CD4-positive, alpha-beta T cell treated with Interleukin-4 for 1 hour (primary cell): ENCODE measurements around the gene RPL39L.
"Not testable (repeated sequence)": the region's sequence is repeated elsewhere in the genome, so short reads cannot be mapped to it uniquely, and the experiment has no call there.

ENCODE experiments used
- DNase-seq, 2 donors: peaks; one replicate each; pipeline ENCODE4 v3.0.0-alpha.2; 2020 to 2022

The RPL39L gene

GRCh38 chr3:187139126-187139894, at the start of gene RPL39L:
TSS of gene RPL39L (minus strand) at chr3:187139496. CDS start at chr3:187121300, 18,196 bp downstream.
- DNase-seq, result peak; percentile 93 to 94

DNA sequence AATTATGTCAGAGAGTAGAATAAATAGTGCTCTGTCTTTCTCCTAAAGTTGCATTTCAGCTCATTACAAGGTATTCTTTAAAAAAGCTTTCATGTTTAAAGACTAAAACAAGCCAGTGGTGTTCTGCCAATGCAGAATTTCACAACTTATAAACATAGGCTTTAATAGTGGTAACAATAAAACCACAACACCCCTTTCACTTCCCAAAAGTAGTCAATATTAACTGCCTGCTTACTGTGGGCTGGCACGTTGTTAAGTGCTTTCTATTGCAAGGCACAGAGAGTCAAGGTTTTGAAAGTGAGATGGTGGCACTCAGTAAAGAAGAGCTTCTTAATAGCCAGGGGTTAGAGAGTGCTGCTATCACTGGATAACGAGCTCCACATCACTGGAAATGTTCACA, 49.6 kb upstream of the RPL39L start:
- DNase-seq, result no peak

DNA sequence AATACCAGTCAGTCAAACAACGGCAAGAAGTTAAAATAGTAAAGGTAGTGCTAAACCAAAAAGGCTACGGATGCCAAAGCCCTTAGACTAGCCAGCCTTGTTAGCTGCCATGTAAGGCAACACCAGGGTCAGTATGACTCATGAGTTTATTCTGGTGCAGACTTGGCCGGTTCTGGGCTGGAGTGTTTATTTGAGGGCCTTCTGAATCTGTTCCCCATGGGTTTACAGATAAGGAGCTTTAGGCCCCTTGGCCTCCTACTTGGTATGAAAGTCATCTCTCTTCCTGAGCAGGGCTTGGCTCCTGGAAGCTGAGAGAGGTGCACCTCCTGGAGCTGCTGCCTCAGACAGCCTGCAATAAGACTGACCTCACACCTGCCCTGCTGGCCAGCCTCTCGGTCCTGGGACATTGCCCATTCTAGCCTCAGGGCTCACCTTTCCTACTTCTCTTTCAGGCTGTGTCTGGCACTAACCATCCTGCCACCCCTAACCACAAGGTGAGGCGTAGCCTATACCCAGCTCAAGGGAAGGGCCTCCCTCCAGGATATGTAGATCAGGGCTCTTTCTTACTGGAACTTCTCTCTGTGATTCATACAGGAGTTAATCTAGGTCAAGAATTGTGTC, 47.6 kb upstream of the RPL39L start:
- DNase-seq, result no peak

DNA sequence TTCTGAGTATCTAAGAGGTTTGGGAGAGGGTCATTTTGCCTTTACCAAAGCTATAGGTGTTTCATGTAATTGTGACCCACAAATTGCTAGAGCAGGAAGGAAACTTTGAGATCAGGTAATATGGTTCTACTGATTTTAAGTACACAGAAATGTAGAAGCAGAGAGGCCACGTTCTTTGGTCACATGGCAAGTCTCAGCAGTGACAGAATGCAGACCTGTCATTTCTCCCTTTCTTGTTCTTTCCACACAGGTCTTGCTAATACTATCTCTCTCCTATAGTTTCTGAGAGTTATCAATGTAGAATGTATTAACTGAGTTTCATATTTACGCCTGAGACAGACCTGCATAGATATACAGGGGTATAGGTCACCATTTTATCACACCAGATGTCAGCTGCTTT, 47.1 kb upstream of the RPL39L start:
- no peak for DNase-seq

DNA sequence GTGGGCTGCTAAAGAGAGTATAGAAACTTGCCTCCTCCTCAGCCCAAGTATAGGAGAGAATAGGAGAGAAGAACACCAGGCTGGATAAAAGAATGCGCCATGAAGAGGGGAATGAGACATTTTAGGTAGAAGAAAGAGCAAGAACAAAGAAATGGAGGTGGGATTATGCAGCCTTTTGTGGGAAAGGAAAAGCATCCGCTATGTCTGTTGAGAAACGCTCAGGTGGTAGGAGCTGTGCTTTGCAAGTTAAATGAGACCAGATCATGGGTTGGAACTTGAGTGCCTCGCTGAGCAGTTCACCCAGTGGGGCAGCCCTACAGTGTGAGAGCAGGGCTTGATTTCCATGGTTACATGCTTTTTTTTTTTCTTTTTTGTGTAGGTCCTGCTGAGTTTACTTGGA, 46.5 kb upstream of the RPL39L start:
- no peak for DNase-seq

- no peak for DNase-seq
Measured at GRCh38 chr3:187183903-187184302, 44.6 kb upstream of the RPL39L start.

DNA sequence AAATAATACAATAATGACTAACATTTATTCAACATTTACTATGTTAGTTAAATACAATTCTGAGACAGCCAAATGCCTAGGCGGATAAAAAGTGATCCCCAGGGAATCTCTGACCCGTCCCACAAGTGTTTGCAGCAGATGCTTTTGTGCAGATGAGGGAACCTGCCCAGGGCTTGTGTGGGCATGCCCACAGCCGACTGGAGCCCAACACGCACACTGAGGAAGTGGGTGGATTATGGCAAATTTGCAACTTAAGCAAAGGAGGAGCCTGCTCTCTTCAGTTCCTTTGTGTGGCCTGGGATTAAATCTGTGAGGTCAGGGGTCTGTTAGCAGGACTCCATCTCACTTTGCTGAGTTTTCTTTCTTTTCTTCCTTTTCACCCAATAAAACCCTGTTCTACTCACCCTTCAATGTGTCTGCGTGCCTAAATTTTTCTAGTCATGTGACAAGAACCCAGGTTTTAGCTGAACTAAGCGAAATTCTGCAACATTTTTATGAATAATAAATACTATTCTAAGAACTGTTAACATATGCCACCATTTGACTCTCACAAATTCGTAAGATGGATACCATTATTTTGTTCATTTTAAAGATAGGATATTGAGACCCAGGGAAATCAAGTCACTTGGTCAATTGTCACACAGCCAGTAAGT, 44.0 kb upstream of the RPL39L start:
- DNase-seq, result no peak

- no peak for DNase-seq
Measured at GRCh38 chr3:187181454-187182170, 42.3 kb upstream of the RPL39L start.

DNA sequence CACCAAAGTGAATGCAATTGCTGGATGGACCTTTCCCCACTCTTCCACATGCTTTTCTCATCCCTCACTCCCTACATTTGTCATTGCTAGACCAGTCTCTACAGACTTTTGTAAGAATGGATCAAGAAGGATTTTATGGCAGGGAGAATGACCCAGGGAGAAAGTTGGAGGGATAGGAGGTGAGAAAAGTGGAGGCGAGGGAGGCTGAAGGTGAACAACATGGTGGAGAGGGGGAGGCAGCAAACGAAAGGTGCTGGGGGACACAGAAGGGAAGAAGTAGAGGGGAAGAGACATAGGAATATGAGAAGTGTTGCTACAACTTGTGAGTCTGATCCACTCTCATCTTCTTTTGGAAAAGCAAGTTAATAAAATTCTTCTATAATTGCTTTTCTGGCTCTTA, 33.6 kb upstream of the RPL39L start:
- DNase-seq, result no peak

DNA sequence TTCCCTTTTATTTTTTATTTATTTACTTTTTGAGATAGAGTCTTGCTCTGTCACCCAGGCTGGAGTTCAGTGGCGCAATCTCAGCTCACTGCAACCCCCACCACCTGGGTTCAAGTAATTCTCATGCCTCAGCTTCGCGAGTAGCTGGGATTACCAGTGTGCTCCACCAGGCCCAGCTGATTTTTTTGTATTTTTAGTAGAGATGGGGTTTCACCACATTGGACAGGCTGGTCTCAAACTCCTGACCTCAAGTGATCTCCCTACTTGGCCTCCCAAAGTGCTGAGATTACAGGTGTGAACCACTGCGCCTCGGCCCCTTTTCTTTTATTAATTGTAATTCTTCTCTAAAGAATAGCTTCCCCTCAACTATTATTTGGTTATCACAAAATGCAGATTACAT, 31.6 kb upstream of the RPL39L start:
- DNase-seq, result not testable (repeated sequence)

GRCh38 chr3:187169231-187169960, 30.1 kb upstream of the RPL39L start:
- DNase-seq, result no peak

- no peak for DNase-seq
Measured at GRCh38 chr3:187167777-187168176, 28.5 kb upstream of the RPL39L start.

DNA sequence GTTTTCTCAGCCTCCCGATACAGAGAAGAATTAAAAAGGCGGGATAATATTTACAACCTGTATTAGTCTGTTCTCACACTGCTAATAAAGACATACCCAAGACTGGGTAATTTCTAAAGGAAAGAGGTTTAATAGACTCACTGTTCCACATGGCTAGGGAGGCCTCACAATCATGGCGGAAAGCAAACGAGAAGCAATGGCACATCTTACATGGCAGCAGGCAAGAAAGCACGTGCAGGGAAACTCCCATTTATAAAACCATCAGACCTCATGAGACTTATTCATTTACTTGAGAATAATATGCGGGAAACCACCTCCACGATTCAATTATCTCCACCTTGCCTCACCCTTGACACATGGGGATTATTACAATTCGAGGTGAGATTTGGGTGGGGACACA, 27.5 kb upstream of the RPL39L start:
- DNase-seq, result no peak

GRCh38 chr3:187165144-187165543, 25.8 kb upstream of the RPL39L start:
- DNase-seq, result peak; percentile 32 to 77

- DNase-seq, result no peak
Measured at GRCh38 chr3:187162265-187162953, 23.1 kb upstream of the RPL39L start.

DNA sequence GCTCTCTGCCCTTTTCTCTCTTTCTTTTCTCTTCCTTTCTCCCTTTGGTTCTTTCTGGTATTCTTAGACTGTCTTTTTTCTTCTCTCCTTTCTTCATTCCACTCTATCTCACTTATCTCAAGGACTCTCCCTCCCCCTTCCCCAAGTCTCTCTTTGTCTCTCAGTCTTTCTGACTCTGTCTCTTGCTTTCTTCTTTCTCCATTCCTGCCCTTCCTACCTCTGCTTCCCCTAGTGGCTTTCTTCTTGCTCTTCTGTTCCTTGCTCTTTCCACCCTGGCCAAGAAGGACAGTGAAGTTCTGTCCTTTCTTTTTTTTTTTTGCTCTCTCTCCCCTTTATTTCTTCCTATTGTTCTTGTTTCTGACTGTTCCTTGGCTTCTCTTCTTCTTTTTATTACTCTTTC, 22.3 kb upstream of the RPL39L start:
- DNase-seq, result no peak

DNA sequence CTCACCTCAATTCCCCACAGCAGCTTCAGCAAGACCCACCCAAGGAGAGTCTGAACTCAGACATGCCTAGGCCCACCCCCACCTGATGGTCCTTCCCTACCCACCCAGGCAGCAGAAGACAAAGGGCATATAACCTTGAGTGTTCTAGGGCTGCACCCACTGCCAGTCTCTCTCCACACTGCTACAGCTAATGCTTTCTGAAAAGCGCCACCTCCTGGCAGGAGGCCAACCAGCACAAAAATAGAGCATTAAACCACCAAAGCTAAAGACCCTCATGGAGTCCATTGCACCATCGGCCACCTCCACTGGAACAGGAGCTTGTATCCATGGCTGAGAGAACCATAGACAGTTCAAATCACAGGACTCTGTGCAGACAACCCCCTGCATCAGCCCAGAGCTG, 11.3 kb upstream of the RPL39L start:
- peak; percentile 67 to 72 for DNase-seq

DNA sequence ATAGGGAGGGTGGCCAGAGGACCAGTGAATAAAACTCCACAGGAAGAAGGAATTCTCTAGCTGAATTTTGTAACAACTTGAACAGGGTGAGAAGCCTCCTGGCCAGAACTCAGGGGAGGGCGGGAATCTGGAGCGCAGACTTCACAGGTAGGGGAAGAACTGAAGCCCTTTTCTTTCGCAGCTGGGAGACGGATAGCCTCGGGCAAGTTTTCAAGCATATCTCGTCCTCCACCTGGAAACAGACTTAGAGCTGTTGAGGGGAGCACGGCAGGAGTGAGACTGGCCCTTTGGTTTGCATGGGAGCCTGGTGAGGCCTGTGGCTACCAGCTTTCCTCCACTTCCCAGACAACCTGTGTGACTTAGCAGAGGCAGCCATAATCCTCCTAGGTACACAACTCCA, 10.9 kb upstream of the RPL39L start:
- no peak for DNase-seq

DNA sequence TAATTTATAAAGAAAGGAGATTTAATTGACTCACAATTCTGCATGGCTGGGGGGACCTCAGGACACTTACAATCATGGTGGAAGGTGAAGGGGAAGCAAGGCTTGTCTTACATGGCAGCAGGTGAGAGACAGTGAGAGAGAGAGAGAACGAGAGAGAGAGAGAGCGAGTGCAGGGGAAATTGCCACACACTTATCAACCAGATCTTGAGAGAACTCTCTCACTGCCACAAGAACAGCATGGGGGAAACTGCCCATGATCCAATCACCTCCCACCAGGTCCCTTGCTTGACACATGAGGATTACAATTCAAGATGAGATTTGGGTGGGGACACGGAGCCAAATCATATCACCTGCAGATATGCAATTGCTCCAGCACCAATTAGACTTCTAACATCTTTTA, 7.1 kb upstream of the RPL39L start:
- DNase-seq, result no peak

- no peak for DNase-seq
Measured at GRCh38 chr3:187145149-187145895, 6.0 kb upstream of the RPL39L start.

DNA sequence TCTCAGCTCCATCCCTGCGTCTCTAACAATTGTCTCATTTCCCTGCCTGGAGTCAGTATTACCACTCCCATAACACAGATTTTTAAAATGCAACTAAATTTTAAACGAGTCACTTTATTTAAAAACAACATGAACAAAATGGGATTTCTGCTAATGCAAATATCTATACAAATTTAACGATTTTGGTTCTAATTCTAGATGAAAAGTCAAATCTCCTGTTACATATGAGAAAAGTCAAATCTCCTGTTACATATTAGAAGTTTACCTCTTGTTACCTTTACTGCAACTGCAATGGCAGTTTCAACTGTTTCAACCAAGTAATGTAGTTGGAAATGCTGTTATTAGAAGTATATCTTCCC, 578 bp upstream of the RPL39L start:
- no peak for DNase-seq

GRCh38 chr3:187136936-187137335, 2.4 kb downstream of the RPL39L start:
- no peak for DNase-seq
